Measurements from ENCODE around the gene ADD3. TPM values are rescaled to one million over a fixed set of nuclear protein-coding genes. Genes with fewer than 3 reads are reported as not detected.

The ADD3 gene
- total and polyA plus RNA-seq, 4 donors = 15.4 to 55.9 (median 22.8) TPM

DNA sequence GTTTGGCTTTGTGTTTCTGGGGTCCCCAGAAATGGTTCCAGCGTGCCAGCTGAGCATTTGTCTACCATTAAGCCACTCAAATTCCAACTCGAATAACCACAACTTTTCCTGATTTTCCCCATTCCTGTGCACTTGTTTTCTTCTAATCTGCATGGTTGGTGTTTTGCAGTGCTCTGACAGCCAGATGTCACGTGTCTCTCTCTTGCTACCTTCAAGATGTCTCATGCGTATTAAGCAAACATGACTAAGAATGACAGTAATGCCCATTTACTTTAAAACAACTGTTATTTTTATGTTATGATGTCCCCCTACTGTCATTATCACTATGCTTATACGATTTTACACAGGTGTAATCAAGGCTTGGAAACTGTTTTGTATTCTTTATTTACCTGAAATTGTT, 164.4 kb downstream of the ADD3 start:
- no peak for DNase-seq (ENCODE audit: low spot score)
- Histone ChIP-seq H3K27me3 (ENCODE audit: control insufficient read depth in 4 of 4, insufficient read depth in 4 of 4, low read length in 3 of 4) (peaks cover 0 to 5% (median 0%) of the 10 kb centered on the region in 4 donors), H3K27ac (ENCODE audit: low read depth in 1 of 2, low read length in 2 of 2) (no peak overlapping the region), H3K9me3 (ENCODE audit: control insufficient read depth in 4 of 4, low read length in 3 of 4) (no peaks in the 10 kb centered on the region), H3K9ac (ENCODE audit: low read depth in 1 of 2, low read length in 2 of 2) (no peak overlapping the region), H3K4me1 (ENCODE audit: control insufficient read depth in 4 of 4, insufficient read depth in 4 of 4, low read length in 3 of 4) (no peaks in the 10 kb centered on the region), H3K36me3 (ENCODE audit: control insufficient read depth in 4 of 4, insufficient read depth in 3 of 4, low read depth in 1 of 4, low read length in 3 of 4) (no peaks in the 10 kb centered on the region), H3K4me3 (ENCODE audit: low read depth in 1 of 3, low read length in 3 of 3) (no peak overlapping the region)
- whole genome bisulfite sequencing = 79% methylated on average over 5 of the region's 5 CpGs
- TF ChIP-seq TAF1 (conservative IDR thresholded peaks at IDR 0.05) (no peak), FOXA2 (IDR thresholded peaks at IDR 0.05) (no peak), NR2F2 (IDR thresholded peaks at IDR 0.05) (no peak)
- TF ChIP-seq, protein P1, sequence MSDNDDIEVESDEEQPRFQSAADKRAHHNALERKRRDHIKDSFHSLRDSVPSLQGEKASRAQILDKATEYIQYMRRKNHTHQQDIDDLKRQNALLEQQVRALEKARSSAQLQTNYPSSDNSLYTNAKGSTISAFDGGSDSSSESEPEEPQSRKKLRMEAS (IDR thresholded peaks at IDR 0.05) = no peak

DNA sequence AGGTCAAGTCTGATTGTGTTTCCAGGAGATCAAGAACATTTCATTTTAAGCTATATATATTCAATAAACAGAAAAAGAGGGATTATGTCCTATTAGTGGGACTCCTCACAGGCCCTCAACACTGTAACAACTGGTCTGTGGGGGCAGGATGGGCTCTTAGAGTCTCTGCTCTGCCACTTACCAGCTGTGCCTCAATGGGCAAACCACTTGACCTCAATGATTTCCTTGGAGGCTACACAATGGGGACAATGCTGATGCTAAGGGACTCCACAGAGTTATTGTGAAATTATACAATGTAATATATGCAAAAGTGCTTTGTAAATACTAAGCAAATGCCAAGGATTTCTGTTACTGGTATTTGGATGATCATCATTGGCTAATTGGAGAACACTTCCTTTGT, 166.4 kb downstream of the ADD3 start:
- Histone ChIP-seq H3K9me3 (ENCODE audit: control insufficient read depth in 4 of 4, low read length in 3 of 4) (no peaks in the 10 kb centered on the region), H3K4me1 (ENCODE audit: control insufficient read depth in 4 of 4, insufficient read depth in 4 of 4, low read length in 3 of 4) (no peaks in the 10 kb centered on the region), H3K9ac (ENCODE audit: low read depth in 1 of 2, low read length in 2 of 2) (no peak overlapping the region), H3K36me3 (ENCODE audit: control insufficient read depth in 4 of 4, insufficient read depth in 3 of 4, low read depth in 1 of 4, low read length in 3 of 4) (no peaks in the 10 kb centered on the region), H3K27ac (ENCODE audit: low read depth in 1 of 2, low read length in 2 of 2) (no peak overlapping the region), H3K4me3 (ENCODE audit: low read depth in 1 of 3, low read length in 3 of 3) (no peak overlapping the region), H3K27me3 (ENCODE audit: control insufficient read depth in 4 of 4, insufficient read depth in 4 of 4, low read length in 3 of 4) (no peaks in the 10 kb centered on the region)
- DNase-seq (ENCODE audit: low spot score) = no peak
- TF ChIP-seq, protein P2, sequence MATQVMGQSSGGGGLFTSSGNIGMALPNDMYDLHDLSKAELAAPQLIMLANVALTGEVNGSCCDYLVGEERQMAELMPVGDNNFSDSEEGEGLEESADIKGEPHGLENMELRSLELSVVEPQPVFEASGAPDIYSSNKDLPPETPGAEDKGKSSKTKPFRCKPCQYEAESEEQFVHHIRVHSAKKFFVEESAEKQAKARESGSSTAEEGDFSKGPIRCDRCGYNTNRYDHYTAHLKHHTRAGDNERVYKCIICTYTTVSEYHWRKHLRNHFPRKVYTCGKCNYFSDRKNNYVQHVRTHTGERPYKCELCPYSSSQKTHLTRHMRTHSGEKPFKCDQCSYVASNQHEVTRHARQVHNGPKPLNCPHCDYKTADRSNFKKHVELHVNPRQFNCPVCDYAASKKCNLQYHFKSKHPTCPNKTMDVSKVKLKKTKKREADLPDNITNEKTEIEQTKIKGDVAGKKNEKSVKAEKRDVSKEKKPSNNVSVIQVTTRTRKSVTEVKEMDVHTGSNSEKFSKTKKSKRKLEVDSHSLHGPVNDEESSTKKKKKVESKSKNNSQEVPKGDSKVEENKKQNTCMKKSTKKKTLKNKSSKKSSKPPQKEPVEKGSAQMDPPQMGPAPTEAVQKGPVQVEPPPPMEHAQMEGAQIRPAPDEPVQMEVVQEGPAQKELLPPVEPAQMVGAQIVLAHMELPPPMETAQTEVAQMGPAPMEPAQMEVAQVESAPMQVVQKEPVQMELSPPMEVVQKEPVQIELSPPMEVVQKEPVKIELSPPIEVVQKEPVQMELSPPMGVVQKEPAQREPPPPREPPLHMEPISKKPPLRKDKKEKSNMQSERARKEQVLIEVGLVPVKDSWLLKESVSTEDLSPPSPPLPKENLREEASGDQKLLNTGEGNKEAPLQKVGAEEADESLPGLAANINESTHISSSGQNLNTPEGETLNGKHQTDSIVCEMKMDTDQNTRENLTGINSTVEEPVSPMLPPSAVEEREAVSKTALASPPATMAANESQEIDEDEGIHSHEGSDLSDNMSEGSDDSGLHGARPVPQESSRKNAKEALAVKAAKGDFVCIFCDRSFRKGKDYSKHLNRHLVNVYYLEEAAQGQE (IDR thresholded peaks at IDR 0.05) = no peak
- no peak for TF ChIP-seq NR2F2 (IDR thresholded peaks at IDR 0.05)
- TF ChIP-seq FOXA2 (IDR thresholded peaks at IDR 0.05) = no peak
- TF ChIP-seq GABPA (IDR thresholded peaks at IDR 0.05 in 1 of 2, conservative IDR thresholded peaks at IDR 0.05 in 1 of 2) = no peak
- TF ChIP-seq, protein P1 (IDR thresholded peaks at IDR 0.05) = no peak
- TF ChIP-seq RAD21 (IDR thresholded peaks at IDR 0.05) = no peak
- TF ChIP-seq, protein P3, sequence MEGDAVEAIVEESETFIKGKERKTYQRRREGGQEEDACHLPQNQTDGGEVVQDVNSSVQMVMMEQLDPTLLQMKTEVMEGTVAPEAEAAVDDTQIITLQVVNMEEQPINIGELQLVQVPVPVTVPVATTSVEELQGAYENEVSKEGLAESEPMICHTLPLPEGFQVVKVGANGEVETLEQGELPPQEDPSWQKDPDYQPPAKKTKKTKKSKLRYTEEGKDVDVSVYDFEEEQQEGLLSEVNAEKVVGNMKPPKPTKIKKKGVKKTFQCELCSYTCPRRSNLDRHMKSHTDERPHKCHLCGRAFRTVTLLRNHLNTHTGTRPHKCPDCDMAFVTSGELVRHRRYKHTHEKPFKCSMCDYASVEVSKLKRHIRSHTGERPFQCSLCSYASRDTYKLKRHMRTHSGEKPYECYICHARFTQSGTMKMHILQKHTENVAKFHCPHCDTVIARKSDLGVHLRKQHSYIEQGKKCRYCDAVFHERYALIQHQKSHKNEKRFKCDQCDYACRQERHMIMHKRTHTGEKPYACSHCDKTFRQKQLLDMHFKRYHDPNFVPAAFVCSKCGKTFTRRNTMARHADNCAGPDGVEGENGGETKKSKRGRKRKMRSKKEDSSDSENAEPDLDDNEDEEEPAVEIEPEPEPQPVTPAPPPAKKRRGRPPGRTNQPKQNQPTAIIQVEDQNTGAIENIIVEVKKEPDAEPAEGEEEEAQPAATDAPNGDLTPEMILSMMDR (IDR thresholded peaks at IDR 0.05; ENCODE audit: low read depth, low read length, missing input control) = no peak

DNA sequence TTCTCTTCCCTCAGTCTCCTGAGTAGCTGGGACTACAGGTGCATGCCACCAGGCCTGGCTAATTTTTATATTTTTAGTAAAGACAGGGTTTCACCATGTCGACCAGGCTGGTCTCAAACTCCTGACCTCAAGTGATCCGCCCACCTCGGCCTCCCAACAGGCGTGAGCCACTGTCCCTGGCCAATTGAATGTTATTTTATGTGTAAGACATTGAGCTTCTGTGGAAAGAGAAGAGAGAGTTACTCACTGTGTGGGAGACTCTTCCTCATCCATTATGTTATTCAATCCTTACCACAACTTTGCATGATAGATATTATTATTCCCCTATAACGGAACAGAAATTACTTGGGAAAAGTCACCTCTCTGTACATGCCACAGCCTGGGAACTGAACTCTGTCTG, 167.0 kb downstream of the ADD3 start:
- Histone ChIP-seq H3K27ac (ENCODE audit: low read depth in 1 of 2, low read length in 2 of 2) (no peak overlapping the region), H3K4me3 (ENCODE audit: low read depth in 1 of 3, low read length in 3 of 3) (no peak overlapping the region), H3K36me3 (ENCODE audit: control insufficient read depth in 4 of 4, insufficient read depth in 3 of 4, low read depth in 1 of 4, low read length in 3 of 4) (no peaks in the 10 kb centered on the region), H3K9ac (ENCODE audit: low read depth in 1 of 2, low read length in 2 of 2) (no peak overlapping the region), H3K27me3 (ENCODE audit: control insufficient read depth in 4 of 4, insufficient read depth in 4 of 4, low read length in 3 of 4) (no peaks in the 10 kb centered on the region), H3K9me3 (ENCODE audit: control insufficient read depth in 4 of 4, low read length in 3 of 4) (no peaks in the 10 kb centered on the region), H3K4me1 (ENCODE audit: control insufficient read depth in 4 of 4, insufficient read depth in 4 of 4, low read length in 3 of 4) (no peaks in the 10 kb centered on the region)
- 96% methylated on average over 5 of the region's 5 CpGs for WGBS
- no peak for DNase-seq (ENCODE audit: low spot score)
- TF ChIP-seq, protein P2 (IDR thresholded peaks at IDR 0.05) = no peak
- TF ChIP-seq, protein P4, sequence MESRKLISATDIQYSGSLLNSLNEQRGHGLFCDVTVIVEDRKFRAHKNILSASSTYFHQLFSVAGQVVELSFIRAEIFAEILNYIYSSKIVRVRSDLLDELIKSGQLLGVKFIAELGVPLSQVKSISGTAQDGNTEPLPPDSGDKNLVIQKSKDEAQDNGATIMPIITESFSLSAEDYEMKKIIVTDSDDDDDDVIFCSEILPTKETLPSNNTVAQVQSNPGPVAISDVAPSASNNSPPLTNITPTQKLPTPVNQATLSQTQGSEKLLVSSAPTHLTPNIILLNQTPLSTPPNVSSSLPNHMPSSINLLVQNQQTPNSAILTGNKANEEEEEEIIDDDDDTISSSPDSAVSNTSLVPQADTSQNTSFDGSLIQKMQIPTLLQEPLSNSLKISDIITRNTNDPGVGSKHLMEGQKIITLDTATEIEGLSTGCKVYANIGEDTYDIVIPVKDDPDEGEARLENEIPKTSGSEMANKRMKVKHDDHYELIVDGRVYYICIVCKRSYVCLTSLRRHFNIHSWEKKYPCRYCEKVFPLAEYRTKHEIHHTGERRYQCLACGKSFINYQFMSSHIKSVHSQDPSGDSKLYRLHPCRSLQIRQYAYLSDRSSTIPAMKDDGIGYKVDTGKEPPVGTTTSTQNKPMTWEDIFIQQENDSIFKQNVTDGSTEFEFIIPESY (IDR thresholded peaks at IDR 0.05) = no peak
- TF ChIP-seq YY1 (IDR thresholded peaks at IDR 0.05) (no peak), RXRA (IDR thresholded peaks at IDR 0.05) (no peak), RAD21 (IDR thresholded peaks at IDR 0.05) (no peak), HNF4G (IDR thresholded peaks at IDR 0.05) (no peak), NR2F2 (IDR thresholded peaks at IDR 0.05) (no peak), EGR1 (IDR thresholded peaks at IDR 0.05; ENCODE audit: low read depth in 2 of 2) (no peak), JUND (IDR thresholded peaks at IDR 0.05) (no peak), GABPA (IDR thresholded peaks at IDR 0.05 in 1 of 2, conservative IDR thresholded peaks at IDR 0.05 in 1 of 2) (no peak)
- TF ChIP-seq, protein P1 (IDR thresholded peaks at IDR 0.05) = no peak
- TF ChIP-seq, protein P5, sequence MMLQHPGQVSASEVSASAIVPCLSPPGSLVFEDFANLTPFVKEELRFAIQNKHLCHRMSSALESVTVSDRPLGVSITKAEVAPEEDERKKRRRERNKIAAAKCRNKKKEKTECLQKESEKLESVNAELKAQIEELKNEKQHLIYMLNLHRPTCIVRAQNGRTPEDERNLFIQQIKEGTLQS (IDR thresholded peaks at IDR 0.05) = no peak
